ENCODE results near the gene GJA3. TPM values are rescaled to one million over a fixed set of nuclear protein-coding genes. Genes with fewer than 3 reads are reported as not detected.

Gene GJA3
- total and polyA plus RNA-seq, 4 donors = 0.02 to 0.05 TPM; not detected in 2

DNA sequence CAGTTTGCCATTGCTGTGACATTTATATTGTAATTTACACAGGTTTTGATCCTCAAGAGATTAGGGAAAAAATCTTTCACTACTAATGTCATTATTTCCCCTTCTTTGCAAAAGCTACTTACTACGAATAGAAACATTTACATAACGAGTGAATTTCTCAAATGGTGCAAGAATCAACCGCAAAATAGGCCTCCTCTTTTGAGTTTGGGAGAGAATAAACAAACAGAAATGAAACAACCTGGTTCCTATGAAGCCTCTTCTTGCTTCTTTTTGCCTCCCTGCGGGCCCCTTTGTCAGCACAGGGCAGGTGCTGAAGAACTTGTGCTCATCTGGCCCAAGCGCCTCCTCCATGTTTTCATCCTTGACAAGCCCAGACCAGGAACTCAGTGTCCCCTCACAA is 10.1 kb upstream of the GJA3 start:
- H3K4me3 ChIP-seq (ENCODE audit: low read depth in 1 of 3, low read length in 3 of 3) = no peak overlapping the region
- H3K4me1 ChIP-seq (ENCODE audit: control insufficient read depth in 4 of 4, insufficient read depth in 4 of 4, low read length in 3 of 4) = peaks cover 0 to 5% (median 0%) of the 10 kb centered on the region in 4 donors
- 92% methylated on average over 5 of the region's 5 CpGs for WGBS
- H3K9ac ChIP-seq (ENCODE audit: low read depth in 1 of 2, low read length in 2 of 2) = no peak overlapping the region
- H3K27me3 ChIP-seq (ENCODE audit: control insufficient read depth in 4 of 4, insufficient read depth in 4 of 4, low read length in 3 of 4) = no peaks in the 10 kb centered on the region
- no peaks in the 10 kb centered on the region for H3K36me3 ChIP-seq (ENCODE audit: control insufficient read depth in 4 of 4, insufficient read depth in 3 of 4, low read depth in 1 of 4, low read length in 3 of 4)
- no peak for DNase-seq (ENCODE audit: low spot score)
- no peak overlapping the region for H3K27ac ChIP-seq (ENCODE audit: low read depth in 1 of 2, low read length in 2 of 2)
- no peak for TF ChIP-seq JUND (IDR thresholded peaks at IDR 0.05)
- TF ChIP-seq TAF1 (conservative IDR thresholded peaks at IDR 0.05) = no peak
- no peak for TF ChIP-seq GABPA (IDR thresholded peaks at IDR 0.05 in 1 of 2, conservative IDR thresholded peaks at IDR 0.05 in 1 of 2)
- TF ChIP-seq RAD21 (IDR thresholded peaks at IDR 0.05) = no peak
- no peak for TF ChIP-seq HNF4A (conservative IDR thresholded peaks at IDR 0.05)
- TF ChIP-seq, protein P1, sequence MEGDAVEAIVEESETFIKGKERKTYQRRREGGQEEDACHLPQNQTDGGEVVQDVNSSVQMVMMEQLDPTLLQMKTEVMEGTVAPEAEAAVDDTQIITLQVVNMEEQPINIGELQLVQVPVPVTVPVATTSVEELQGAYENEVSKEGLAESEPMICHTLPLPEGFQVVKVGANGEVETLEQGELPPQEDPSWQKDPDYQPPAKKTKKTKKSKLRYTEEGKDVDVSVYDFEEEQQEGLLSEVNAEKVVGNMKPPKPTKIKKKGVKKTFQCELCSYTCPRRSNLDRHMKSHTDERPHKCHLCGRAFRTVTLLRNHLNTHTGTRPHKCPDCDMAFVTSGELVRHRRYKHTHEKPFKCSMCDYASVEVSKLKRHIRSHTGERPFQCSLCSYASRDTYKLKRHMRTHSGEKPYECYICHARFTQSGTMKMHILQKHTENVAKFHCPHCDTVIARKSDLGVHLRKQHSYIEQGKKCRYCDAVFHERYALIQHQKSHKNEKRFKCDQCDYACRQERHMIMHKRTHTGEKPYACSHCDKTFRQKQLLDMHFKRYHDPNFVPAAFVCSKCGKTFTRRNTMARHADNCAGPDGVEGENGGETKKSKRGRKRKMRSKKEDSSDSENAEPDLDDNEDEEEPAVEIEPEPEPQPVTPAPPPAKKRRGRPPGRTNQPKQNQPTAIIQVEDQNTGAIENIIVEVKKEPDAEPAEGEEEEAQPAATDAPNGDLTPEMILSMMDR (IDR thresholded peaks at IDR 0.05; ENCODE audit: low read depth, low read length, missing input control) = no peak
- TF ChIP-seq, protein P2, sequence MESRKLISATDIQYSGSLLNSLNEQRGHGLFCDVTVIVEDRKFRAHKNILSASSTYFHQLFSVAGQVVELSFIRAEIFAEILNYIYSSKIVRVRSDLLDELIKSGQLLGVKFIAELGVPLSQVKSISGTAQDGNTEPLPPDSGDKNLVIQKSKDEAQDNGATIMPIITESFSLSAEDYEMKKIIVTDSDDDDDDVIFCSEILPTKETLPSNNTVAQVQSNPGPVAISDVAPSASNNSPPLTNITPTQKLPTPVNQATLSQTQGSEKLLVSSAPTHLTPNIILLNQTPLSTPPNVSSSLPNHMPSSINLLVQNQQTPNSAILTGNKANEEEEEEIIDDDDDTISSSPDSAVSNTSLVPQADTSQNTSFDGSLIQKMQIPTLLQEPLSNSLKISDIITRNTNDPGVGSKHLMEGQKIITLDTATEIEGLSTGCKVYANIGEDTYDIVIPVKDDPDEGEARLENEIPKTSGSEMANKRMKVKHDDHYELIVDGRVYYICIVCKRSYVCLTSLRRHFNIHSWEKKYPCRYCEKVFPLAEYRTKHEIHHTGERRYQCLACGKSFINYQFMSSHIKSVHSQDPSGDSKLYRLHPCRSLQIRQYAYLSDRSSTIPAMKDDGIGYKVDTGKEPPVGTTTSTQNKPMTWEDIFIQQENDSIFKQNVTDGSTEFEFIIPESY (IDR thresholded peaks at IDR 0.05) = no peak
- TF ChIP-seq FOXA2 (IDR thresholded peaks at IDR 0.05) = no peak
- no peak for TF ChIP-seq NR2F2 (IDR thresholded peaks at IDR 0.05)
- no peak for TF ChIP-seq RXRA (IDR thresholded peaks at IDR 0.05)
- TF ChIP-seq, protein P3, sequence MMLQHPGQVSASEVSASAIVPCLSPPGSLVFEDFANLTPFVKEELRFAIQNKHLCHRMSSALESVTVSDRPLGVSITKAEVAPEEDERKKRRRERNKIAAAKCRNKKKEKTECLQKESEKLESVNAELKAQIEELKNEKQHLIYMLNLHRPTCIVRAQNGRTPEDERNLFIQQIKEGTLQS (IDR thresholded peaks at IDR 0.05) = no peak
- TF ChIP-seq FOXA1 (IDR thresholded peaks at IDR 0.05) = no peak
- no peak for TF ChIP-seq HNF4G (IDR thresholded peaks at IDR 0.05)
- no peak for TF ChIP-seq EGR1 (IDR thresholded peaks at IDR 0.05; ENCODE audit: low read depth in 2 of 2)
- TF ChIP-seq SP1 (IDR thresholded peaks at IDR 0.05) = no peak
- no peak for TF ChIP-seq MAX (IDR thresholded peaks at IDR 0.05)
- no peak for TF ChIP-seq REST (IDR thresholded peaks at IDR 0.05)
- no peak for TF ChIP-seq YY1 (IDR thresholded peaks at IDR 0.05)
- H3K9me3 ChIP-seq (ENCODE audit: control insufficient read depth in 4 of 4, low read length in 3 of 4) = no peaks in the 10 kb centered on the region
